K562 (cell line): ENCODE measurements around the gene LAG3. TPM values are rescaled to one million over a fixed set of nuclear protein-coding genes. Genes with fewer than 3 reads are reported as not detected.

ENCODE experiments used
- ATAC-seq: fragments of 200-7000 bp; cut with Tn5 transposase; 3 replicates; pipeline ENCODE4 v1.9.1; 2020; ENCODE audit warnings: moderate library complexity
- BruUV-seq: library from RNA; stranded (reverse); fragments of 400-500 nt; replicated peaks from 2 replicates; lab custom pipeline; 2021; lab: Mats Ljungman, UMichigan
- CTCF ChIA-PET: fragments of 300-600 bp; formaldehyde crosslinking; extraction: SDS; loops from one replicate; lab custom pipeline; 2021; ENCODE audit warnings: low intra/inter-chr PET ratio; lab: Yijun Ruan, JAX
- POLR2A ChIA-PET: fragments of 300-600, 350-650 bp; sonication (Branson Sonifier 250); formaldehyde crosslinking; extraction: SDS; loops from one replicate; lab custom pipeline; 2021; ENCODE audit warnings: antibody characterized with exemption, inconsistent platforms; lab: Yijun Ruan, JAX
- DNase-seq, 4 experiments: peaks; one replicate each; pipeline versions ENCODE4 v3.0.0 to v3.0.0-alpha.2; 2011 to 2018; ENCODE audit warnings: low spot score in 3 of 4, mixed read lengths in 3 of 4; ENCODE audit errors: extremely low read depth in 1 of 4
- FAIRE-seq: peaks from 2 replicates; lab custom pipeline; 2011; peaks lifted over from hg19 to GRCh38; lab: Jason Lieb, UNC
- H2AFZ ChIP-seq: 2 replicates; pipeline ENCODE4 v1.6.0; 2011; ENCODE audit warnings: low read depth, low read length, control low read depth, inconsistent platforms
- H3K27ac ChIP-seq: fragments of 200-600 bp; 3 replicates; pipeline ENCODE4 v1.8.0; 2011; ENCODE audit warnings: low read depth, mild to moderate bottlenecking, control low read depth, inconsistent platforms, low read length, moderate library complexity, mixed read lengths; ENCODE audit errors: extremely low read depth
- H3K27me3 ChIP-seq, 2 experiments: fragments of 300-600 bp in 1 of 2; 2 replicates in 1 of 2; 3 replicates in 1 of 2; pipeline versions ENCODE4 v1.6.0 to v1.8.0; 2011; ENCODE audit warnings: inconsistent platforms in 2 of 2, low read length in 2 of 2, mild to moderate bottlenecking in 1 of 2, mixed read lengths in 1 of 2, moderate library complexity in 1 of 2; ENCODE audit not compliant: control insufficient read depth in 2 of 2, insufficient read depth in 2 of 2
- H3K36me3 ChIP-seq: fragments of 300-600 bp; 3 replicates; pipeline ENCODE4 v1.8.0; 2011; ENCODE audit warnings: mild to moderate bottlenecking, low read length, inconsistent platforms; ENCODE audit not compliant: control insufficient read depth, insufficient read depth
- H3K4me1 ChIP-seq, 2 experiments: fragments of 200-600 bp in 1 of 2; replicated peaks in 1 of 2; 2 replicates in 1 of 2; 3 replicates in 1 of 2; pipeline versions ENCODE4 v1.5.1 to v1.8.0; 2011; ENCODE audit warnings: inconsistent platforms in 2 of 2, low read length in 2 of 2, mild to moderate bottlenecking in 1 of 2, mixed read lengths in 1 of 2, moderate library complexity in 1 of 2; ENCODE audit not compliant: control insufficient read depth in 2 of 2, insufficient read depth in 2 of 2
- H3K4me2 ChIP-seq: 2 replicates; pipeline ENCODE4 v1.6.1; 2011; ENCODE audit warnings: low read length, control low read depth, inconsistent platforms, mixed read lengths; ENCODE audit not compliant: insufficient read depth
- H3K4me3 ChIP-seq: fragments of 200-600 bp; sonication (generic), shearing (Covaris generic); 2 replicates; pipeline ENCODE4 v1.5.1; 2016; ENCODE audit warnings: control low read depth, inconsistent platforms
- H3K79me2 ChIP-seq: fragments of 200-600 bp; 3 replicates; pipeline ENCODE4 v1.8.0; 2011; ENCODE audit warnings: low read length, inconsistent platforms; ENCODE audit not compliant: control insufficient read depth, insufficient read depth
- H3K9ac ChIP-seq, 2 experiments: 2 replicates each; pipeline versions ENCODE4 v1.6.0 to v1.6.1; 2011; ENCODE audit warnings: low read depth in 2 of 2, low read length in 2 of 2, control low read depth in 1 of 2, inconsistent platforms in 1 of 2, mild to moderate bottlenecking in 1 of 2, mixed read lengths in 1 of 2; ENCODE audit not compliant: insufficient read depth in 1 of 2
- H3K9me1 ChIP-seq: one replicate; pipeline ENCODE4 v1.6.0; 2011; ENCODE audit warnings: inconsistent platforms, mild to moderate bottlenecking, low read length, moderate library complexity; ENCODE audit not compliant: control insufficient read depth, insufficient read depth
- H3K9me3 ChIP-seq: replicated peaks from 2 replicates; pipeline ENCODE4 v1.5.1; 2011; ENCODE audit warnings: low read depth, low read length, inconsistent platforms; ENCODE audit not compliant: control insufficient read depth, insufficient read depth
- H4K20me1 ChIP-seq: replicated peaks from 2 replicates; pipeline ENCODE4 v1.6.1; 2011; ENCODE audit warnings: low read length, inconsistent platforms, mixed read lengths; ENCODE audit not compliant: control insufficient read depth, insufficient read depth
- FUS ChIP-seq: fragments of 200-400 bp; formaldehyde crosslinking; optimal IDR thresholded peaks from 2 replicates; pipeline ENCODE3; 2017; ENCODE audit warnings: low read depth, low read length
- NEUROD1 ChIP-seq: fragments of 150-350 bp; IDR thresholded peaks from 2 replicates; pipeline ENCODE4 v1.6.1; 2014; ENCODE audit warnings: borderline replicate concordance, low read length, low read depth; ENCODE audit not compliant: partially characterized antibody
- TCF3 ChIP-seq: sonication (generic); formaldehyde crosslinking; IDR thresholded peaks from 2 replicates; pipeline ENCODE4 v1.4.0; 2020; ENCODE audit warnings: mild to moderate bottlenecking, missing genetic modification reagents
- ZNF512 ChIP-seq: IDR thresholded peaks from 2 replicates; pipeline ENCODE4 v1.6.1; 2016; ENCODE audit warnings: missing genetic modification characterization, missing compliant biosample characterization
- WGBS: fragments of 100-300 bp; shearing (Covaris generic); methylation state at CpG from one replicate; pipeline ENCODE4 v1.1.6; 2016; ENCODE audit warnings: low coverage, mixed read lengths; ENCODE audit not compliant: insufficient coverage; ENCODE audit errors: missing lambda C conversion rate; 5-methylcytosine and 5-hydroxymethylcytosine counted together
- in situ Hi-C: fragments of 300-500 bp; cut with MboI; formaldehyde crosslinking; loops from 4 replicates; pipeline ENCODE4 v1.15.0; 2018; ENCODE audit warnings: inconsistent platforms, mixed read lengths
- intact Hi-C: fragments of 100-400 bp; cut with micrococcal nuclease; formaldehyde crosslinking; loops from 2 replicates; pipeline ENCODE4 v1.14.2; 2022
- polyA plus RNA-seq, 8 experiments: library from polyadenylated mRNA; depleted of rRNA in 4 of 8; stranded (reverse) in 5 of 8; unstranded in 3 of 8; fragments of >200 nt; fragmentation: Nextera tagmentation in 2 of 8; fragmentation: Illumina TruSeq in 1 of 8; extraction: Ambion mirVana in 2 of 8; extraction: Trizol in 1 of 8; gene quantifications; 2 replicates each; pipeline versions ENCODE4 v1.2.1 to v1.2.3, GENCODE V29; 2011 to 2014; ENCODE audit warnings: inconsistent platforms in 1 of 8, missing spikeins in 1 of 8
- total RNA-seq, 7 experiments: library from RNA; depleted of rRNA in 6 of 7; stranded (reverse); fragments of >200 nt in 6 of 7; fragmentation: Illumina TruSeq in 2 of 7; extraction: Trizol in 2 of 7; gene quantifications; 2 replicates each; pipeline versions ENCODE4 v1.2.1 to v1.2.3, GENCODE V29; 2011 to 2021; ENCODE audit warnings: low replicate concordance in 1 of 7

Gene LAG3
- total and polyA plus RNA-seq, 9 of the 15 experiments (the other 6 are each of a cell fraction or from before 2014, with no cell fraction given), result 0.07 to 0.66 (median 0.09) TPM; not detected in 1

GRCh38 chr12:6778217-6778573 lies 5.9 kb downstream of the LAG3 start:
- in situ Hi-C loops (no loop called here), intact Hi-C loops (loop anchor here (5.0 kb wide), 2 partner anchors 49 to 161 kb away; partner anchors contain the start of gene P3H3)
- Histone ChIP-seq H3K27ac (peak overlapping the region; percentile 39; the same call in 1 of the 3 replicates), H3K4me2 (peak overlapping the region; percentile 81), H3K4me3 (peak overlapping the region; percentile 41; the same call in 1 of the 2 replicates), H4K20me1 (no peaks in the 10 kb centered on the region), H3K9ac (peak overlapping the region; percentile 59 to 83; a peak in 3 of 4 replicates), H3K79me2 (no peaks in the 10 kb centered on the region), H3K27me3 (no peaks in the 10 kb centered on the region), H3K9me3 (no peaks in the 10 kb centered on the region), H3K9me1 (no peaks in the 10 kb centered on the region), H3K4me1 (peaks cover 5 to 25% of the 10 kb centered on the region in 2 experiments; a peak in 4 of 5 replicates), H3K36me3 (no peaks in the 10 kb centered on the region), H2AFZ (peak overlapping the region; percentile 95)
- POLR2A ChIA-PET, result interaction anchor here (2.0 kb wide), 1 partner anchor 11 kb away, joined by 17 read pairs; the partner anchor contains the start of gene PTMS
- DNase-seq, result peak in 1 of 4 experiments; percentile 41
- 52% methylated on average over 10 of the region's 14 CpGs for WGBS
- CTCF ChIA-PET, result interaction anchor here (1.2 to 2.5 kb wide), 2 partner anchors 24 to 42 kb away, joined by 6 to 24 read pairs; partner anchors contain the start of gene MLF2
- TF ChIP-seq ZNF512 (peak; percentile 24; the same call in 1 of the 2 replicates), TCF3 (CRISPR knock-in tag) (no peak), NEUROD1 (peak; percentile 24), FUS (no peak)
- no peak for FAIRE-seq
- no TSS peak for BruUV-seq
- ATAC-seq, result peak; percentile 64
